SK-MEL-5 (cell line): Measurements from ENCODE around the gene S1PR3. TPM values are rescaled to one million over a fixed set of nuclear protein-coding genes. Genes with fewer than 3 reads are reported as not detected.

Experiments
- DNase-seq: peaks from one replicate; pipeline ENCODE4 v3.0.0-alpha.2; 2016; ENCODE audit warnings: low read depth, low spot score
- in situ Hi-C: cut with HindIII; loops from 2 replicates; pipeline ENCODE4 v1.10.0; 2016; ENCODE audit warnings: low sequenced_read_pairs, high pct_unique_total_duplicates, low pct_unique_long_range_greater_than_20kb
- total RNA-seq: library from RNA; depleted of rRNA; stranded (reverse); fragments of >200 nt; shearing (Covaris generic); gene quantifications from 2 replicates; pipeline ENCODE4 v1.2.3, GENCODE V29; 2014

The S1PR3 gene
- total RNA-seq, 1 experiment from 2014 or later = 0.50 TPM

DNA sequence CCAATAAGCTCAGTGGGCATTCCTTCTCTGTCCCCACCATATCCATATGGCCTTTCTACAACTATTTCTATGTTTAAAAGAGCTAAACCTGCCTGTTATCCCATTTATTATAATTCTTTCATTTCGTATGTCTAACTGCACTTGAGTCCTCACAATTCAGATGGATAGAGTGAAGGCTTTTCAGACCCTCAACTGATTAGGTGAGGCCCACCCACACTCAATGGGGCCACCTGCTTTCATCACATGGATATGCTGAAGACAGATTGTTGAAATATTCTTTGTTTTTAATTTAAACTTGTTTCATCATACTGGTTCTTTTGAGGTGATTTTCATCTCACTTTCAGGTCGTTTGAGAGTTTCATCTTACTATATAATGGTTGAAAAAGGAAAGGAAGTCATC, 5.7 kb upstream of the S1PR3 start:
- DNase-seq = no peak
- in situ Hi-C loops = no loop called here

GRCh38 chr9:88986776-88987175, 4.5 kb upstream of the S1PR3 start:
- no peak for DNase-seq
- in situ Hi-C loops = no loop called here

- in situ Hi-C loops = no loop called here
- no peak for DNase-seq
Observed at GRCh38 chr9:88987661-88988060, 3.6 kb upstream of the S1PR3 start.

- DNase-seq = no peak
- in situ Hi-C loops = no loop called here
Observed at GRCh38 chr9:88988796-88989641, 2.2 kb upstream of the S1PR3 start.

DNA sequence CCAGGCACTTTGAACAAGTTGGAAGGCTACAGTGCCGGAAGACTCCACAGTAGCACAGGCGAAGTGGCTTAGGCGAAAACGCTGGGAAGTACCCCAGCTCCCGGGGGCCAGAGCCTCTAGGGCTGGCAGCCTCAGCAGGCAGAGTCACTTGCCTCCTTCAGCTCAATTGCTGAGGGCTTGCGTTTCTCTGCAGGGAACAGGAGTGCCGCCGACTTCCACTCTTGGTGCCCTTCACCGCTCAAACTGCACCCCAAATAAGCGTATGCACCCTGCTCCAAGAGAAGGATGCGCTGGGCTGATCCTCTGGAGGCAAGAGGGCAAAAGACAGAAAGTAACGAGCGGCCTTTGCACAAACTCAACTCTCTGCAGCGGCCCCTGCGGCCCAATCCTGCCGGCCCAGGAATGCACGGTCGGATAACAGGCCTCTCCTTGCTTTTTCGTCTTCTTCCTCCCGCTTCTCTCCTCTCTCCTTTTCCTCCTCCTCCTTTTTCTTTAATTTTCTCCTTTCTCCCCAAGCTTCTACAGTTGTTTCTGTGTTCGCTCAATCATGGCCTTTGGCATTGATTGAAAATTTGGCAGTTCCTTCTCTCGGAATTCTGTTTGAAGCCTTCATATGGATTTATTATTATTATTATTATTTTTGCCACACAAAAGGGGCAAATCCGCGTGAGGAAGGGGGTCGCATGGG, 1.1 kb upstream of the S1PR3 start:
- in situ Hi-C loops = no loop called here
- no peak for DNase-seq

DNA sequence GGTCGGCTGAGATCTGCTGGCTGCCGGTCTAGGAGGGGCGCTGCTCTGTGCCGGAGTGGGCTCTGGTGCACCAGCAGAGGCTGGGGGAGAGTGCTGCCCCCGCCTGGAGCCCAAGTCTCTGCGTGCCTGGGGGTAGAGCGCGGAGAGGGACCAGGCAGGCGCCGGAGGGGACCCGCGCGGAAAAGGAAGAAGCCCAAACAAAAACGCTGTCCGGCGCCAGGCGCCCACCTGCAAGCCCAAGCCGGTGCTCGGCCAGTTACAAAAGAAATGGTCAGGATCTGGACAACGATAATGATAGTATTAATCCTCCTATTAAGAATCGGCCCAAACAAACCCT, 571 bp upstream of the S1PR3 start:
- in situ Hi-C loops = no loop called here
- DNase-seq = no peak

GRCh38 chr9:88992556-88992955, 1.3 kb downstream of the S1PR3 start:
- in situ Hi-C loops = no loop called here
- DNase-seq = no peak

DNA sequence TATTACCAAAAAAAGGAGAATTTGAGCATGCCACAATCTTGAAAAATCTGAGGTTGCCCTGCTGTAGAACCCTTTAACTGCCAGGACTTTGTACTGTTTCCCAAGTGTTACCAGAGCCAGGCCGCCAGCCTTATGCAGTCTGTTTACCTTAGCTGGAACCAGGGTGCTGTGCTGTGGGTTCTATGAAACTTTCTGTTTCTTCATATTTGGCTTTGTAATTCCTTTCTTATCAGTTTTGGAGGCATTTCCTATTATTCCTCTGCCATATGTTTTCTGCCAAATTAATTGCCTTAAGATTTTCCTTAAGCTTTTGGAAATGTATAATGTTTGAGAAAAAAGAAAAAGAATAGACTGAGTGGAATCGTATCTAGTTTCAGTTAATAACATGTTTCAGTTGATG, 2.1 kb downstream of the S1PR3 start:
- DNase-seq = no peak
- in situ Hi-C loops = no loop called here

GRCh38 chr9:88993871-88994460, 2.7 kb downstream of the S1PR3 start:
- in situ Hi-C loops = no loop called here
- no peak for DNase-seq

GRCh38 chr9:88994469-88995199, 3.4 kb downstream of the S1PR3 start:
- in situ Hi-C loops = no loop called here

GRCh38 chr9:88995200-88995577, 3.9 kb downstream of the S1PR3 start:
- no peak for DNase-seq
- in situ Hi-C loops = no loop called here

More at GRCh38 chr9:88994469-88995199, 3.4 kb downstream of the S1PR3 start:
- no peak for DNase-seq

DNA sequence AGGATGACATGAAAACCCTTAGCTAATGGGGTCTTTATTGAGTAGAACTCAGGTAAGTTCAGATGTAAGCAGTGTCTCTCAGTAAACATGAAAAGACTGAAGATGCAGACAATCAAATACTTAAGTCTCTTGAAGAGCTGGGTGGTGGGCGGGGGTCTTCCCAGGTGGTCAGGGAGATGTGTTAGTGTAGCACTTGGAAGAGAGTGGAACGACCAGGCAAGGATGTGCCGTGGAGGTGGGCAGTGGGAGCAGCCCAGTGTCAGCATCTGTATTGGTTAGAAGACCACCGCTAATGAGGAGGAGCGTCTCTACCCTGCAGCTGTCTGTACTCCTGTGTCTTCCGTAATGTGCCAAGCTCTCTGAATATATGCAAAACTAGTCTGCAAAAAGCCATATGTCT, 4.4 kb downstream of the S1PR3 start:
- in situ Hi-C loops = no loop called here
- DNase-seq = no peak

DNA sequence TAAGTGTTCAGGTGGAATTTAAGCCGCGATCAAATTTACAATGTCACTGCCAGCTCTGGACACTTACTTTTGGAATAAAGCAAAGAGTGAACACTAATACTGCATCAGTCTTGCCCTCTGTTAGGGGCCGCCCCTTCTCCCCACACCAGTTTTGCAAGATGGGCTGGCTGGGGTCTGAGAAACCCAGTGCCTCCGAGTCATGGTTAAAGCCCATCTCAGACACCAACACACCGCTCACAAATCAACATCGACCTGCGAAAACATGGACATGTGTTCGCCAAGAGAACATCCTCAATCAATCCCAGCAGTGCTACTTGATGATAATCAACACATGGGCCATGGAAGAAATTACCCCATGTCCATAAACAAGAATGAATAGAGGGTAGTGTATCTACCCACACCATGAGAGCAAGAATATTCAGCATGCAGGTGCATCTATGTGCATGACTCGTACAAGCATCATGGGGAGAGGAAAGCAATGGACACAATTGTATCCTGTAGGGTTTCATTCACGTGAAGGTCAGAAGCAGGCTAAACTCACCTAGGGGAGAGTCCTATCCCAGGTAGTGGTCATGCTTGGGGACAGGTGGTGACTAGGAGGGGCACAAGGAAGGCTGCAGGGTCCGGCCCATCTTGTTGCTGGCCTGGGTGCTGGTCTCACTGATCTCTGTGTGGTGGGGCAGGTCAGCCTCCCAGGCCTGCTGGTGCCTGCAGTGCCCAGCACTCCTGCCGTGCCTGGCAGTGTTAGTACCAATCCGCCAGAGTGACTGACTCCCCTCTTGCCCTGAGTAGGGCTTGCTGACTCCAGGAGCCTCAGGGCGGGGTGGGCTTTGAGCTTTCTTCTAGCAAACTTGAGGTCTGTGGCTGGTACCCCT, 5.0 kb downstream of the S1PR3 start:
- no peak for DNase-seq
- in situ Hi-C loops = no loop called here

GRCh38 chr9:88996921-88997235, 5.6 kb downstream of the S1PR3 start:
- in situ Hi-C loops = no loop called here

GRCh38 chr9:88997646-88998045, 6.4 kb downstream of the S1PR3 start:
- in situ Hi-C loops = no loop called here

More at GRCh38 chr9:88996921-88997235, 5.6 kb downstream of the S1PR3 start:
- no peak for DNase-seq

GRCh38 chr9:88998503-88998902, 7.2 kb downstream of the S1PR3 start:
- DNase-seq = no peak
- in situ Hi-C loops = no loop called here

More at GRCh38 chr9:88997646-88998045, 6.4 kb downstream of the S1PR3 start:
- no peak for DNase-seq

DNA sequence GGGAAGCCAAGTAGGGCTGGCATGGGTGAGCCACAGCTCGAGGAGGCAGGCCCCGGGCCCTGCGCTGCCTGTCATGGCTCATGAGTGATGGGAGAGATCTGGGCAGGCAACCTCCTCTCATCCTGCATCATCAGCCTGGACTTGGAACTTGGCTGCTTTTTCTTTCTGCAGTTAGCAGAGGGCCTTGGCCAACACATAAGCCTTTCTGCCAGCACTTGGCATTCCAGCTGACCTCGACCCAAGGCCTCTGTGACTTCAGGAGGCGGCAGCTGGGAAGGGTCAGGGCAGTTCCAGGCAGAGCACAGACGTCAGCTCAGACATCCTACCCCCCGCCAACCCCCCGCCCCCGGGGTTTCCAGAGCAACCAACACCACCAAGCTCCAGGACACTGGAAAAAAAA, 7.6 kb downstream of the S1PR3 start:
- DNase-seq = no peak

More for the DNA sequence above, 7.6 kb downstream of the S1PR3 start:
- in situ Hi-C loops = no loop called here
